GM23338 (cell line): Measurements from ENCODE around the gene LIX1. TPM values are rescaled to one million over a fixed set of nuclear protein-coding genes. Genes with fewer than 3 reads are reported as not detected.

Experiments used
- polyA plus RNA-seq: library from polyadenylated mRNA; unstranded; fragments of >200 nt; fragmentation: Nextera tagmentation; extraction: Ambion mirVana; gene quantifications from 2 replicates; pipeline ENCODE4 v1.2.1, GENCODE V29; 2016
- small RNA-seq: library from RNA; depleted of rRNA; stranded (forward); fragments of <200 nt; gene quantifications from one replicate; pipeline ENCODE3, GENCODE V24; 2014; ENCODE audit warnings: low replicate concordance
- total RNA-seq: library from RNA; depleted of rRNA; stranded (reverse); fragments of >200 nt; shearing (Covaris generic); gene quantifications from 2 replicates; pipeline ENCODE4 v1.2.3, GENCODE V29; 2014; rRNA removed

Gene LIX1
- total and polyA plus RNA-seq, 2 experiments from 2014 or later = 0.13 TPM; not detected in 1

Small RNA genes lying within 50 kb of the gene (small RNA-seq; reads per million reads assigned to genes)
- gene RNU1-73P = not detected

Other genes with a start within 250 kb of the LIX1 start
- gene LNPEP, start 206.5 kb downstream of the LIX1 start, total RNA-seq = 8.3 and 8.5 TPM in 2 replicates
- gene LNPEP, start 206.5 kb downstream of the LIX1 start, polyA plus RNA-seq = 1.2 and 1.6 TPM in 2 replicates
- 22.9 and 24.0 TPM in 2 replicates for gene RIOK2, start 40.6 kb upstream of the LIX1 start, total RNA-seq
- 44.9 and 47.6 TPM in 2 replicates for gene RIOK2, start 40.6 kb upstream of the LIX1 start, polyA plus RNA-seq